HG03457 (cell line): ENCODE results near the gene C3orf85.

Experiments used
- ATAC-seq: cut with Tn5 transposase; IDR thresholded peaks from one replicate; pipeline ENCODE4 v1.9.1; 2021; ENCODE audit warnings: moderate number of reproducible peaks; ENCODE audit not compliant: unreplicated experiment

The C3orf85 gene

DNA sequence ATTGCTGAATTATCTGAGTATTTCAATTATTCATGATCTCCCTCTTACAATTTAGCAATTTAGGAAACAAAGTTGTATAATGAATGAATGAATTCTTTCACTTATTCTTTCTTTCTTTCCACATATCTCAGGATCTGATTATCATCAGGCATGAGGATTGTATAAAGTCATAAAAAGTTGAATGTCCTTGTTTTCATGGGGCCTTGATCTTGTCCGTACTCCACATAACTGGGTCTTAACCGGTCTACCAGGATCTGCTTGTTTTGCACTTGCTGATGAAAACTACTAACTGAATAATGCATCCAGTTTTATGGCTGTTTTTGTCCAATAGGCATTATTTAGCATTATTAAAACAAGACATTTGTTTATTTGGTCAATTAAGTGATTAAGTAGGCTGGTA is 12.6 kb downstream of the C3orf85 start:
- no peak for ATAC-seq

GRCh38 chr3:109152320-109152719 is 15.8 kb downstream of the C3orf85 start:
- no peak for ATAC-seq

DNA sequence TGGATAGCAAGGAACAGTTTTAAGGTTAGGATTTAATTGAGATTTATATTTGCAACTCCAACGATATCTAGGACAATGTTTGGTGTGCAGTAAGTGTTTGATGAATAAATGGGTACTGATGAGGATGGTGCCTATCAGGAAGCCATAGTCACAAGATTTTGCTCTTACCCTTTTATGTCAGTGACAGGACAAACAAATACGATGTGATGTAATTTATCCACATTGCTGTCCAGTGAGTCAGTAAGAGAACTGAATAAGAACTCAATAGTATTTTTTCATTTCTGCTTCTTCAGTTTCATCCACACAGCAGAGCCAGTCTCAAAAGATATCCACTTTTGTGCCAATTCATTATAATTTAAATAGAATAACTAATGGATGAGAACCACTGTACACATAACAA is 18.5 kb downstream of the C3orf85 start:
- ATAC-seq = no peak

- no peak for ATAC-seq
Observed at GRCh38 chr3:109155828-109156227, 19.3 kb downstream of the C3orf85 start.

- no peak for ATAC-seq
Observed at GRCh38 chr3:109161487-109162123, 25.1 kb downstream of the C3orf85 start.

GRCh38 chr3:109165905-109166304 is 29.4 kb downstream of the C3orf85 start:
- no peak for ATAC-seq

- no peak for ATAC-seq
Observed at GRCh38 chr3:109171479-109171878, 35.0 kb downstream of the C3orf85 start.

- ATAC-seq = no peak
Observed at GRCh38 chr3:109175411-109175810, 38.9 kb downstream of the C3orf85 start.

DNA sequence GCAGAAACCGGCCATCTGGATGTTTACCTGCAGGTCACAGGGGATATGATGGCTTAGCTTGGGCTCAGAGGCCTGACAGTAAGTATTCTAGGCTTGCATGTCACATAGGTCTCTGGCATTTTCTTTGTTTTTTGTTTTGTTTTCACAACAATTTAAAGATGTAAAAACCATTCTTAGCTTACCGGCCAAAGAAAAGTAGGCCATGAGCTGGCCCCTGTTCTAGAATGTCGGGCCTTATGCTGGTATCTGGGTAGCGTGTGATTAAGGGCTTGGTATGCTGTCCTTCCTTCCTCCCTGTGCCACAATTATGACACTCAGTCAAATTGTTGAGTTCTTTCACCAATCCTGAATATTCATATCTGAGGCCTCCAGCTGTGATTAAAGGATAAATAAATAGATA is 40.2 kb downstream of the C3orf85 start:
- no peak for ATAC-seq

- ATAC-seq = no peak
Observed at GRCh38 chr3:109177908-109178307, 41.4 kb downstream of the C3orf85 start.

- no peak for ATAC-seq
Observed at GRCh38 chr3:109178708-109179107, 42.2 kb downstream of the C3orf85 start.

- ATAC-seq = no peak
Observed at GRCh38 chr3:109184726-109185125, 48.2 kb downstream of the C3orf85 start.

DNA sequence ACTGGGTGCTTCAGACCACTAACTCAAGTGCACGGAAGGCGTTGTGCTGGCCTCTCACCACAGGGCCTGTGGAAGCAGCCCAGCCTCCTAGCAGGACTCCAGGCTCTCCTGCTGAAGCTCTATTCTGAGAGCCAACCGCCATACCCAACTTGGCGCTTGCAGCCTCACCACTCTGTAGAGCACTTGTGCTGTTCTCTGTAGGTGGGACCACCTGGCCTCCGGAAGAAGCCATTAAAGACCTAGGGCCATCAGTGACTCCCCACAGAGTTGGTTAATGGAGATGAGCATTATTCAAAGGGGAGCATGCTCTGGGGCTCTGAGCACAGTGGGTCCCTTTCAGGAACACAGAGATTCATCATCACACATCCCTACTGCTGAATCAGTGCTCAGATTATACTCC is 50.9 kb downstream of the C3orf85 start:
- no peak for ATAC-seq

GRCh38 chr3:109188741-109189140 is 52.2 kb downstream of the C3orf85 start:
- no peak for ATAC-seq

- ATAC-seq = no peak
Observed at GRCh38 chr3:109191421-109191820, 54.9 kb downstream of the C3orf85 start.

DNA sequence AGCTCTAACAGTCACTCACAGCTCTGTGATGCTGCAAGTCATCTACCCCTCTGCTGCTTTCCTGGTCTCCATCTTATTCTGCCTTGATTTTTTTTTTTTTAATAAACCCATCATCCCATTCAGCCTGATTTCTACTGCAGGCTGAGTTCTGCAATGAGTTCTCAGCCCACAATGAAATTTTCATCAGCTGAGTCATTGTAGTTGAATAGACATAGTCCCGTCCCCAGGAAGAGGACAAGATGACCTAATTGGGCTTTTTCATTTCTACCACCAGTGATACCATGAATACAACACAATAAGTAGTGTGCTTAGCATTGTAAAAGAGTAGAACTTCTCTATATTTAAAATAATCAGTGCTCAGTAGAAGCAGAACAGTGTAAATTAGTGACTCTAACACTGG is 59.3 kb downstream of the C3orf85 start:
- ATAC-seq = no peak
